ENCODE data around the gene PIK3CD. TPM values are rescaled to one million over a fixed set of nuclear protein-coding genes. Genes with fewer than 3 reads are reported as not detected.

PIK3CD gene
- total RNA-seq, 1 donor, result 3.0 TPM

- peak; percentile 99 for DNase-seq (ENCODE audit: low read depth)
- TF ChIP-seq CTCF (IDR thresholded peaks at IDR 0.05; ENCODE audit: insufficient read depth, low read length), result no peak
- no peak overlapping the region for H3K4me3 ChIP-seq (ENCODE audit: low read depth, low read length)
Observed at GRCh38 chr1:9766759-9767442, 115.4 kb downstream of the PIK3CD start.

GRCh38 chr1:9767964-9768668 is 116.6 kb downstream of the PIK3CD start:
- no peak overlapping the region for H3K4me3 ChIP-seq (ENCODE audit: low read depth, low read length)
- no peak for DNase-seq (ENCODE audit: low read depth)
- no peak for TF ChIP-seq CTCF (IDR thresholded peaks at IDR 0.05; ENCODE audit: insufficient read depth, low read length)

GRCh38 chr1:9768983-9769382 is 117.5 kb downstream of the PIK3CD start:
- no peak overlapping the region for H3K4me3 ChIP-seq (ENCODE audit: low read depth, low read length)
- DNase-seq (ENCODE audit: low read depth), result no peak
- no peak for TF ChIP-seq CTCF (IDR thresholded peaks at IDR 0.05; ENCODE audit: insufficient read depth, low read length)

- H3K4me3 ChIP-seq (ENCODE audit: low read depth, low read length), result no peak overlapping the region
- TF ChIP-seq CTCF (IDR thresholded peaks at IDR 0.05; ENCODE audit: insufficient read depth, low read length), result no peak
- peak; percentile 40 for DNase-seq (ENCODE audit: low read depth)
Observed at GRCh38 chr1:9770298-9770697, 118.8 kb downstream of the PIK3CD start.

DNA sequence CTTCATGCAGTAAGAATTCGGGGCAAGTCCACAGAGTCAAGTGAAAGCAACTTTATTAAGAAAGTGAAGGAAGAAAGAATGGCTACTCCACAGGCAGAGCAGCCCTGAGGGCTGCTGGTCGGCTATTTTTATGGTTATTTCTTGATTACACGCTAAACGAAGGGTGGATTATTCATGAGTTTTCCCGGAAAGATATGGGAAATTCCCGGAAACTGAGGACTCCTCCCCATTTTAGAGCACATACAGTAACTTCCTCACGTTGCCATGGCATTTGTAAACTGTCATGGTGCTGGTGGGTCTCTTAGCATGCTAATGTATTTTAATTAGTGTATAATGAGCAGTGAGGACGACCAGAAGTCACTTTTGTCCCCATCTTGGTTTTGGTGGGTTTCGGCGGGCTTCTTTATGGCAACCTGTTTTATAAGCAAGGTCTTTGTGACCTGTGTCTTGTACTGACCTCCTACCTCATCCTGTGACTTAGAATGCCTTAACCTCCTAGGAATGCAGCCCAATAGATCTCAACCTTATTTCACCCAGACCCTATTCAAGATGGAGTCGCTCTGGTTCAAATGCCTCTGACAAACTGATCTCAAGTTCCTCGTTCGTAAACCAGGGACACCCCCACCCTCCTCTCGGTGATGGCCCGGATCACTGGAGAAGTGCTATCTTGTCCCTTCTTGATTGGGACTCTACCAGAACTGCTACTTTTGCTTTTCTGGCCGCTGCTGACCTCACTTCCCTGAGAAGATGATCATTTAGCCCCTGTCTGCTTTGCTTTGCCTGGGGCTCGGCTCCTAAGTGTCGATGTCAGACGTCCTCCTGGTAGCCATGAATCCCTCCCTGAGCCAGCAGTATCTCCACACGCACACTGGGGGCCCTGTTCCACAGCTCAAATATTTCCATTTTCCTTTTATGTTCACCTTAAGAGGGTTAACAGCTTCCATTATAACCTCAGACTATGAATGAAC is 123.5 kb downstream of the PIK3CD start:
- TF ChIP-seq CTCF (IDR thresholded peaks at IDR 0.05; ENCODE audit: insufficient read depth, low read length), result no peak
- no peak overlapping the region for H3K4me3 ChIP-seq (ENCODE audit: low read depth, low read length)
- DNase-seq (ENCODE audit: low read depth), result no peak

DNA sequence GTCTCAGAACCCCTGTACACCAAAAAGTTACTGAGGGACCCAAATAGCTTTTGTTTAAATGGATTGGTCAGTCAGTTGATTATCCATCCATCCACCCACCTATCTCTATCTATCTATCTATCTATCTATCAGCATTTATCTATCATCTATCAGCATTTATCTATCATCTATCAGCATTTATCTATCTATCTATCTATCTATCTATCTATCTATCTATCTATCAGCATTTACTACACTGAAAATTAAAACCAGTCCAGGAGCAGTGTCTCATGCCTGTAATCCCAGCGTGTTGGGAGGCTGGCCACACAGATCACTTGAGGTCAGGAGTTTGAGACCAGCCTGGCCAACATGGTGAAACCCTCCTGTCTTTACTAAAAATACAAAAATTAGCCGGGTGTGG is 125.2 kb downstream of the PIK3CD start:
- DNase-seq (ENCODE audit: low read depth), result no peak
- no peak for TF ChIP-seq CTCF (IDR thresholded peaks at IDR 0.05; ENCODE audit: insufficient read depth, low read length)

More for the DNA sequence above, 125.2 kb downstream of the PIK3CD start:
- H3K4me3 ChIP-seq (ENCODE audit: low read depth, low read length), result no peak overlapping the region
